GM19099 (cell line): Measurements from ENCODE around the gene PDE3A.

Experiments
- POLR2A ChIP-seq: IDR thresholded peaks from 3 replicates; pipeline ENCODE4 v1.6.1; 2011; ENCODE audit warnings: low read depth; ENCODE audit not compliant: insufficient read length; ENCODE audit errors: extremely low read depth

PDE3A gene

DNA sequence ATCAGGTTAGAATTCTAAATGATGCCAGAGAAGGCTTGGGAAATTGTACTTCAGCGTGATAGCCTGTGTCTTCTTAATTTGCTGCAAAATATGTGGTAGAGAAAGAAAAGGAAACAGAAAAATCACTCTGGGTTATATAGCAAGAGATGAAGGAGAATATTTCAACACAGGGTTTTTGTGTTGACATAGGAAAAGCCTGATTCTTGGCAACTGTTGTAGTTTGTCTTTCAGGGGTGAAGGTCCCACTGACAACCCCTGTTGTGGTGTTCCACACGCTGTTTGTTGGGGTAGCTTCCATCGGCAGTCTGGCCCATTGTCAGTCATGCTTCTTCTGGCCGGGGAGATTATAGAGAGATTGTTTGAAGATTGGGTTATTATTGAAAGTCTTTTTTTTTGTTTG lies 313.0 kb downstream of the PDE3A start:
- no peak for TF ChIP-seq POLR2A

DNA sequence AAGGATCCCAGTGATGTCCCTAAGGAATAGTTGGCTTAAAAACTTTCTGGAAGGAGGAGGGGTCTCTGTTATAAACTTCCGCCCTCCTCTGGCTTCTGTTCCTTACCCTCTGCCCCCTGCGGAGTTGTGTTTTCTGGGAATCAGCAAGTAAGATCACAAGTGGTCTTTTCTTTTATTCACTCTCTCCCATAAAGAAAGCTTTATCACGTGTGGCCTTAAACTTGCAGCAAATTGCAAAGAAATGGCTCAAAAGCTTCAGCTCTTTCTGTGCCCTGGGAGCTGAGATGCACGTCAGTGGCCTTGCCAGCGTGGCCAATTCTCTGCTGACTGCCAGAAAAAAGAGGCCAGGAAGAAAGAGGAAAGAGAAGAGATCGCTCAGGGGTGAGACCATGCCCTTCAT lies 326.9 kb downstream of the PDE3A start, which contains the start of gene SLCO1C1:
SLCO1C1 (plus strand) TSS at position 101 of the 400 bp plus-strand sequence. CDS start 4,245 bp downstream, outside the sequence.
- no peak for TF ChIP-seq POLR2A

DNA sequence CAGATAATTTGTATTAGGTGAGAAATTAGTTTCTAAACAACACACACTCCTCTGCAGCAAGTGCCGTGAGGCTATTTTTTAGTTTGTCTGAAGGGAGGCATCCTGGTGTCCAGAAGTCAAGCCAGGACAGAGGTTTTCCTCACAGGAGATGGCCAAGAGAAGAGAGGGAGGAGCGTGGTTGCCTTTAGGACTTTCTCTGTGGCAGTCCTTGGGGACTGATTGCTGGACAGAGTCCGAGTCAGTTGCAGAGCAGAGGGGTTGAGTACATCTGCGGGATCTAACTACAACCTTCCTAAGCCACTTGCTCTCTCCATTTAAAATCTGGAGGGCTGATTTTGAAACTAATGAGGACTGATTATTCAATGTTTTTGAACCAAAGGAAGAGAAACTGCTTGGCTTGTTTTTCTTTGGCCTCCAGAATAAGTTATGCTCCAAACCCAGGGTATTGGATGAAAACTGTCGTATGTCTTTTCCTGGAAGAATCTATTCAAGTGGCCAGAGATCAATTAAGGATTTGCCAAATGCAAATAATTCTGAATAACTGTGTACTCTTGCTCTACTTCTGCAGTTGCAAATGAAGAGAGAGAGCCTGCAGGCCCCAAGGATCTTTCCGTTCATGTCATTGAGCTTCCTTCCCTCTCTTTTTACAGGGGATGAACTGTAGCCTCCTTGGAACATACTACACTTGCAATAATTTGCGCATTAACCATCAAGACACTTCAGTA lies 328.0 kb downstream of the PDE3A start:
- TF ChIP-seq POLR2A = no peak

DNA sequence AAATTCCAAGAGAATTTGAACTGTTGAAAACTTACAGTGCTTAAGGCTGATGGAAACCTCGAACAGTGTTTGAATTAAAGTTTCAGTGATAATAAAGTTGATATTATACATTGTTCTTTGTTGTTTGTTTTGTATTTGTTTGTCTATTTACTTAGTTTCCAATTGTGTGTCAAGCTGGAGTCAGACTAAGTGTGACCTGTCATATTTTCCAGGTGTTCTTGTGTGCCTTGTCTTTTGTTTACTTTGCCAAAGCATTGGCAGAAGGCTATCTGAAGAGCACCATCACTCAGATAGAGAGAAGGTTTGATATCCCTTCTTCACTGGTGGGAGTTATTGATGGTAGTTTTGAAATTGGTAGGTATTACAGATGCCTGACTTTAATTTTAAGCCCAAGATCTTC lies 332.8 kb downstream of the PDE3A start:
- no peak for TF ChIP-seq POLR2A

DNA sequence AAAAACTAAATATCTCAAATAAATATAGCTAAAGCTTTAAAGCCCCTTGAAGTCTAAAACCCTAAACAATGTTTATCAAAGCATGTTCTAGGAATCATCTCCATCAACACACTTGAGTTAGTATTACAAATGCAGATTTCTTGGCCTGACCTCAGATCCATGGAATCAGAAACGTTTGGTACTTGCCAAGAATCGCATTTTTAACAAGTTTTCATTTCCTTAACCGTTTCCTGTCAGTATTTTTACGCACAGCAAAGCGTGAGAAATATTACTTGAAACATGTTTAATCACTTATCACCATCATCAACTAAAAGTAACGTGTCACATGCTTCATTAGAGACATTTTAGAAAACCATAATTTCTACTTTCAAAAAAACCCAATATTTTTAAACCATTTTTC lies 336.5 kb downstream of the PDE3A start:
- TF ChIP-seq POLR2A = no peak

DNA sequence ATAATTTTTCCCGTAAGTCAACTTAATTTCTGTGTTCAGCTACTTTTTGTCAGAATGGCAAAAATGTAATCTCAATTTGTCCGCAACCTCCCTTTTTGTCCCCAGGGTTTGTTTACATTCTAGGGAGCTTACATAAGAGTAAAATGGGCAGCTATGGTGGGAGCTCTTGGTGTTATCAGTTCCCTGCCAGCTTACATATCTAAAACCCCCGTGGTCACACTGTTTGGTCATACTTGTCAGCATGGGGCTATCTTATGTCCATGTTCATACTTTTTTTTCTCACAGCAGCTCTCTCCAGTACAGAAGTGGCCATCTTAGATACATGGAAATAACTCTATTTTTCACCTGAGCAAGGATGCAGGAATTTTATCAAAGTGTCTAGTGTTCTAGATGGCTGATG lies 343.5 kb downstream of the PDE3A start:
- no peak for TF ChIP-seq POLR2A

DNA sequence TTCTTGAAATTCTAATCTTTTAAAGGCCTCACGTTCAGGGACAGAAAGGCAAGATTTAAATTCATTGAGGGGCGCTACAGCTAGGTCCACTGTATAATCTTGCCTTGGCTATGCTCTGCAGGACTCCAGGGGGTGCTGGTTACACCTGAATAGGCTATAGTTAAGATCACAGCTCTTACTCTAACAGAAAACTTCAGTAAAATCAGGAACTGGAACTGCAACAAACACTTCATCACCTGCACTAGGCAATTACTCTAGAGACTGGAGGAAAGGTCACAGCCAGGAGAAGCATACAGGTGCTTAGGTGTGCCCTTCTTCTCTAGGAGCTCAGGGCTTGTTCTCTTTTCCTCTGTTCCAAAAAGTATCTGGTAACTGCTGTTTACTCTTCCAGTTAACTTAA lies 347.7 kb downstream of the PDE3A start:
- no peak for TF ChIP-seq POLR2A

DNA sequence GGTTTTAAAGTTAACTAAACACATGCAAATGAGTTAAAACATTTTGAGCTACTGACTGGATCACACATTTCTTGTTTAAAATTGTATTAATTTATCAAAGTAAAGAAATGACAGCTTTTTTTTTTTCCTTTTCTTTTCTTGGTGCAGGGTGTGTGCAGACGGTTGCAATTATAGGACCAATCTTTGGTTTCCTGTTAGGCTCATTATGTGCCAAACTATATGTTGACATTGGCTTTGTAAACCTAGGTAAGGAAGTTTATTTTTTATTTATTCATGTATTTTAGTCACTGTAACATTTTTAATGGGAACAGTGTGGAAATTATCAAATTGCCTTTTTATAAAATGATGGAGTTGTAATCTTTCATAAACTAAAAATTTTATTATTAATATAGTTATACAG lies 348.6 kb downstream of the PDE3A start:
- no peak for TF ChIP-seq POLR2A

DNA sequence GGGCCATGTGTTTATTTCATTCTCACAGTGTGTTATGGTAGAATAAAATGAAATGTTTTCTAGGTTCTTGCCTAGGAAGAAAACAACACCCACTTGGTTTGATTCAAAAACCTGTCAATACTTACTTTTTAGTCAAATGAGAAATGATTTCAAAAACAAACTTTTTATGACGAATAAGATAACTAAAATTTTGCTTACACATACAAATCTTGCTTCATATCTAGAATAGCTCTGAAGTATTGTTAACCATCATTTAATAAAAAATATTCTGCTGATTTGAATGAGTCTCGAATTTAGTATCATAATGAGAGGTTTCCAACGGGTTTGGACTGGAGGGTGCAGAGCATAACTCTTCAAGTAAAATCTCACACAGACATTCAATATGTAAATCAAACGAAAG lies 350.0 kb downstream of the PDE3A start:
- TF ChIP-seq POLR2A = no peak

DNA sequence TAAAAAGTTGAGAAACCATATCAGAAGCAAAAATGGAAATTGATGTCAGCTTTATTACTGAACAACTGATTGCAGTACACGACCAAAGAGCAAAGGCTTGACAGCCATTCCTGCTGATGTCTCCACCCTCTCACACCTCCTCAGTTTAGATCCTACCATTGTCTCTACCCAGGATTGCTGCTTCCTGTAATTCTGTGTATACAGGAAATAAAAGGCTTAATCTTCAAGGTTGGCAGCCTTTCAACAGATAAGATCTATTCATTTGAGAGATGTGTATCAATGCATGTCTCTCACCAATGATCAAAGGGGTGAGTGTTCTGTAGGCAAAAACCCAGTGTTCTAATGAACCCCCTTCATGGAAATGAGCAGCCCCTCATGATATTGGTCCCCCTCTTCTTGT lies 353.8 kb downstream of the PDE3A start:
- TF ChIP-seq POLR2A = no peak

DNA sequence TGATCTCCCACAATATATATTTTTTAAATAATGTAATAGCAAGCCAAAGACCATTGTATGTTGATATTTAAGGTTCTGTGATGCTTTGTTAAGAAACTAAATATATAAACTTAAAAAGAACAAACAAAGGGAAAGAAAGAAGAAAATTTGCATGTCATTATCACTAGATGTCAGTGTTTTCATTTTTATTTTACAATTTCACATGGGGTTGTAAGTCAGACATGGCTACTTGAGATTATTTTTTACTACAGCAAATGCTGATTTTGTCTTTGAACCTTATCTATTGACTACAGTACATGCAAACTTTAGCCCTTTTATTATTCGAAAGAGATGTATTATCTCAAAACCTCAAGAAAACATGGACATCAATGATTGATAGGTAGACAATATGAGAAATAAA lies 362.9 kb downstream of the PDE3A start:
- no peak for TF ChIP-seq POLR2A
